ENCODE measurements around the gene TLE1.

TLE1 gene

GRCh38 chr9:81585191-81585763, 104.1 kb downstream of the TLE1 start:
- TF ChIP-seq CTCF (IDR thresholded peaks at IDR 0.05; ENCODE audit: control insufficient read depth, extremely low read depth, insufficient read depth): no peak
- no peak for DNase-seq (ENCODE audit: low read depth)
- no peak overlapping the region for H3K4me3 ChIP-seq (ENCODE audit: low read depth, low read length)

DNA sequence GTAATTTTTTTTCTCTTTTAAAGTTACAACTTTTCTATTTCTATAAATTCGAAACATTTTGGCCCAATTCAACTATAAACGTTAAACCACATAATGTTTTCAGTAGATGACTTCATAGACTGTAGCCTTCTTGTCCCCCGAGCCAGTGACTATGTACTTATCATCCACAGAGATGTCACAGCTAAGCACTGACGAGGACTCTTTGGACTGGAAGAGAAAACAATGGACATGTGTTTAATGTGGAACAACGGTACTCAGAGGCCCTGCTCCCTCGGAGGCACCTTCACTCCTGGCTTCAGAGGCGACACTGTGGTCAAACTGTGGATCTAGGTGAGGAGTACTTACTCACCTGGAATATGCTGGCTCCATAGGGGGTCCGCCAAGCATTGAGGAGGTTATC, 105.2 kb downstream of the TLE1 start:
- no peak for DNase-seq (ENCODE audit: low read depth)
- no peak for TF ChIP-seq CTCF (IDR thresholded peaks at IDR 0.05; ENCODE audit: control insufficient read depth, extremely low read depth, insufficient read depth)
- no peak overlapping the region for H3K4me3 ChIP-seq (ENCODE audit: low read depth, low read length)

DNA sequence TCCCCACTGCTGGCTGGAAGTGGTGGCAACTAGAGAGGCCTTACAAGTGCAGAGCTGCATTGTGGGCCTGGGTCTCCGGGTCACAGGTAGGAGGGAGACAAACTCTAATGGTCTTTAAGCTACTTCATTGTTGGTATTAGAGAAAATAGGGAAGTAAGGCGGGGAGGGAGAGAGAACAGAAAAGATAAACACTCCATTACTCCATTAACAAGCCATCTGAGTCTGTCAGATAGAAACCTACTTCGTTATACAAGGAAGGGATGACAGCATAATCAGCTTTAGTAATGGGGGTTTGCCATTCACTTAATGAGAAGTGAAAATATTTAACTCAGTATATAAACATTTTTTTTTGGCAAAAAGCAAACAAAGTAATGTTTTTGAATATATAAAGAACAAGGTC, 107.4 kb downstream of the TLE1 start:
- DNase-seq (ENCODE audit: low read depth): no peak
- TF ChIP-seq CTCF (IDR thresholded peaks at IDR 0.05; ENCODE audit: control insufficient read depth, extremely low read depth, insufficient read depth): no peak
- no peak overlapping the region for H3K4me3 ChIP-seq (ENCODE audit: low read depth, low read length)

DNA sequence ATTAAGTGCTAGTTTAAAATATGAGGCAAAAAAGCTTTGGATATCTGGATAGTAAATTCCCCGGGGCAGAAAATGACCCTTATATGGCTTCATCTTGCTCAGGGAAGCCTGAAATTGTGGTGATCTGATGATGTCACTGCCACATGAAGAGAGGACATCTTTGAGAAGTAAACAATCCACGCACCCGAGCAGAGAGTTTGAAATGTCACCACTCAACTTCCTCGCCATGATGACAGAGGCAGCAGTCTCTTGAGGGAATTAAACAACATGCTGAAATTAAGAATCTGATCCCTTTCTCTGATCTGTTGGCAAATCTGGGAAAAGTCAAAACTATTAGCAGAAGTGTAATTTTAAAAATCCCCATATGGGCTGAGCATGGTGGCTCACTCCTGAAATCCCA, 110.0 kb downstream of the TLE1 start:
- no peak overlapping the region for H3K4me3 ChIP-seq (ENCODE audit: low read depth, low read length)
- TF ChIP-seq CTCF (IDR thresholded peaks at IDR 0.05; ENCODE audit: control insufficient read depth, extremely low read depth, insufficient read depth): no peak
- no peak for DNase-seq (ENCODE audit: low read depth)

- no peak for TF ChIP-seq CTCF (IDR thresholded peaks at IDR 0.05; ENCODE audit: control insufficient read depth, extremely low read depth, insufficient read depth)
- H3K4me3 ChIP-seq (ENCODE audit: low read depth, low read length): no peak overlapping the region
- DNase-seq (ENCODE audit: low read depth): no peak
Observed at GRCh38 chr9:81578606-81579005, 110.7 kb downstream of the TLE1 start.

- DNase-seq (ENCODE audit: low read depth): no peak
- TF ChIP-seq CTCF (IDR thresholded peaks at IDR 0.05; ENCODE audit: control insufficient read depth, extremely low read depth, insufficient read depth): no peak
- H3K4me3 ChIP-seq (ENCODE audit: low read depth, low read length): no peak overlapping the region
Observed at GRCh38 chr9:81575956-81576355, 113.4 kb downstream of the TLE1 start.

DNA sequence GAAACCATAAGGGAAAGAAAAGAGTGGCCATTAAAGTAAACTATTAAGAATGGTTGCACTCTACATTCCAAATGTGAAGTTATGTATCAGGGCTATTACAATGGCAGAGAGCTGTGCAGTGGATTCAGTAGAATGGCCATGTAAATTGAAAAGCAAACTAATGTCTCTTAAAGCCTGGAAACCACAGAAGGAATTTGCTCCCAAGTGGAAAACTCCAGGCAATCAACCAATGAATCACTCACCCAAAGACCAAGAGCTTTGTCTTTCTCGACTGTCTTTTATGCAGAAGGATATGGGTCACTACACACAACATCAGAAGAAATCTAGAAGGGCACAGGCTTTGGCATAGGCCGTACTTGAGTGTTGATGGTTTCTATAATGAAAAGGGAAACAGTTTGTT, 114.9 kb downstream of the TLE1 start:
- no peak for DNase-seq (ENCODE audit: low read depth)
- H3K4me3 ChIP-seq (ENCODE audit: low read depth, low read length): no peak overlapping the region
- no peak for TF ChIP-seq CTCF (IDR thresholded peaks at IDR 0.05; ENCODE audit: control insufficient read depth, extremely low read depth, insufficient read depth)
